CD4-positive, alpha-beta T cell treated with Interleukin-4 for 4 hours (primary cell): ENCODE data around the gene RAB11A.

Source experiments
- DNase-seq: peaks from one replicate; pipeline ENCODE4 v3.0.0-alpha.2; 2020

RAB11A gene

DNA sequence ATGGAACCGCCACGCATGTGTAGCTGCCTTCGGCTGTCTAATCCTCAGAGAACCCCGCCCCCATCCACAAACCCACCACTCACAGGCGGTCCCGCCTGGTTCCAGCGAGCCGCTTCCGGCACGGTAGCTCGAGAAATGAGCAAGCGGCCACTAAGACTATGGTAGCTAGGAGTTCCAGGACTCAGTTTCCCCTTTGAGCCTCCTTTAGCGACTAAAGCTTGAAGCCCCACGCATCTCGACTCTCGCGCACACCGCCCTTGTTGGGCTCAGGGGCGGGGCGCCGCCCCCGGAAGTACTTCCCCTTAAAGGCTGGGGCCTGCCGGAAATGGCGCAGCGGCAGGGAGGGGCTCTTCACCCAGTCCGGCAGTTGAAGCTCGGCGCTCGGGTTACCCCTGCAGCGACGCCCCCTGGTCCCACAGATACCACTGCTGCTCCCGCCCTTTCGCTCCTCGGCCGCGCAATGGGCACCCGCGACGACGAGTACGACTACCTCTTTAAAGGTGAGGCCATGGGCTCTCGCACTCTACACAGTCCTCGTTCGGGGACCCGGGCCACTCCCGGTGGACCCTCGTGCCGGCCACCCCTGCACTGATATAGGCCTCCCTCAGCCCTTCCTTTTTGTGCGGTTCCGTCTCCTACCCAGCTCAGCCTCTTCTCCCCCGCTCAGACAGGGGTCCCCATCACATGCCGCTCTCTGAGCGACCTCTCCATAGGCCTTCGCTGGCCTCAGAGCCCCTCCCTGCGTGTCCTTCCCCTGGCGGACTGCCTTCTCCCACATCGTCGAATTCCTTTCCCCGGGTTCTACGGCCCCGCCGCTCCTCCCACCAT, at the start of gene RAB11A:
TSS of gene RAB11A (plus strand) at position 366 of the 828 bp plus-strand sequence. CDS start at position 461, 95 bp downstream.
- peak; percentile 95 for DNase-seq

DNA sequence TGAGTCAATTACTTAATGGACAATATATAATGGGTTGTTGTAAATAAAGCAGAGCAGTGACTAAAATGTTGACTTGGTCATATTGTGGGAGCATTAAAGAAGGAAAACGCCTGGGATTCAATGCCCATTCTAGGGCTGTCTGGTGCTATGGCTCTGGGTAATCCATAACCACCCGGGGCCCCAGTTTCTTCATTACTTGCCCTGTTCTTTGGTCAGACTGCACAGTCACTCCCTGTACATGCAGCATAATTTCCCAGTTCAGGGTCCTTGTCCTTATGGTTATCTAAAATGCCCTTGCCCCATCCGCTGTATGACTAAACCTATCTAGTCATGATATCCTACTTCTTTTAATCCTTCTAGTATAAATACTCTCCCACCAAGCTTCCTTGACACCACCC, 49.7 kb upstream of the RAB11A start:
- no peak for DNase-seq

DNA sequence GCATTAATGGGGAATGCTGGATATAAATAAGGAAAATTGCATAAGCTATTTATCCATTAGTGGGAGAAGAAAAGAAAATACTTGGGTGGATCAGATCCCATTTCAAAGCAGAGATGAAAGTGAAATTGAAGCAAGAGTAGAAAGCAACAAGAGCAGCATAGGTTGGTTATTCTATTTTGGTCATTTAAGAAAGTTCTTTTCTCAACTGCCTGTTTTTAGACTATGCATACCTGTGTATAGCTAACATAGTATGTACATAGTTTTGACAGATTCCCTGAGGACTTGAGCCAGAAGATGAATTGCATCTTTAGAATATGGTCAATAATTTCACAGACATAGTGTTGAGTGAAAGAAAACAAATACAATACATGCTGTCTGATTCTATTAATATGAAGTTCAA, 48.2 kb upstream of the RAB11A start:
- no peak for DNase-seq

DNA sequence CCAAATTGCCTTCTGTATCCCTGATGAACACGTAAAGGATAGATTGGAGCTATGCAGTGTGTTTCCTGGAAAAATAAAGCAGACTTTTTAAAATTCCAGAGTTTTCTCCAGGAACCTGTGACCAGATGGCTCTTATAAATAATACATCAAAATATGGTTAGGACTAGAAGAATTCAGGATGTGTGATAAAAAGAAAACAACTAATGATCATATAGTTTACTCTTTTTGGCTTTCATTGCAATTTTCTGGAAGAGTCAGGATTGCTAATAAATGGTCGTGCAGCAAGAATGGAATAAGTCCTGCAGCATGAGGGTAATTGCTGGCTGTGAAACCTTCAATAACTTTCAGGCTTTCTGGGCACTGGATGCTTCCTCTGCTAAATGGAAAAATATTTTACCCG, 47.0 kb upstream of the RAB11A start:
- no peak for DNase-seq

DNA sequence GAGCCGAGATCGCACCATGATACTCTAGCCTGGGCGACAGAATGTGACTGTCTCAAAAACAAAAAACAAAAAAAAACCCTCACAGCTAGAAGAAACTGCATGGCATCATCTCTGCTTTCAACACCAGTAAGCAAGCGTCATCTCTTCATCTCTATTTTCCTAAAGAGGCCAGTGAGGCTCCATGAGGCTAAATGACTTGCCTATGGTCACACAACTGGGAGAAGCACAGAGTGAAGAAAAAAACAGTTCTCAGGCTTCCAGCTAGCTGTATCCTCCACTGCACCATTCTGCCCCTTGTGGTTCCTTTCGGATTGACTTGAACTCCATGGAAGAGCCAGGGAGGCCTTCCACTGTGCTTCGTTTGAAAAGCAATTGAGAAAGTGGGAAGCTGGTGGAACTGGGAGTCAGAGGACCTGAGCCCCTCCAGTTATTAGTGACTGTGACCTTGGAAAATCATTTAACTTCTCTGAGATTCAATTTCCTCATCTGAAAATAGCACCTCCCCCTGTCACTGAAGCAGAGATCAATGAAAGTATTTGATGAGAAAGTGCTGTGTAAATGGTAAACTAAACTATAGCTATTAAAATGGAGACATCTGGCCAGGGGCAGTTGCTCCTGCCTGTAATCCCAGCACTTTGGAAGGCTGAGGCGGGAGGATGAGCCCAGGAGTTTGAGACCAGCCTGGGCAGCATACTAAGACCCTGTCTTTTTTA, 45.1 kb upstream of the RAB11A start:
- DNase-seq: no peak

DNA sequence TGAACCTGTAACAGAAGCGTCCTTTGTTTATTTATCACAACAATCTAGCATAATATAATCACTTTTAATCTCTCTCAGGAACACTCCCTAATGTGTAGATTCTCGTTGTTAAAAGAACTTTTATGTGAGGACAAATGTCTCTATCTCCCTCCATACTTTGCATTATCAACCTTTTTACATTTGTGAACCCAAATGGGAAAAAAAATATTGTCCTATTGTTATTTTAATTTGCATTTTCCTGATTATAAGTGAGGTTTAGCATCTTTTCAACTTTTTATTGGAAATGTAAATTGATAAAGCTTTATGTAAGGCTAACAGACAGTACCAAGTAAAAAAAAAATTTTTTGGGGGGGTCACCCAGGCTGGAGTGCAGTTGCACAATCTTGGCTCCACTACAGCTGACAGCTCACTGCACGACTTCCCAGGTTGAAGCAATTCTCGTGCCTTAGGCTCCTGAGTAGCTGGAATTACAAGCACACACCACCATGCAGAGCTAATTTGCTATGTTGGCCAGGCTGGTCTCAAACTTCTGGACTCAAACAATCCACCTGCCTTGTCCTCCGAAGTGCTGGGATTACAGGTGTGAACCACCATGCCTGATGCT, 44.2 kb upstream of the RAB11A start:
- no peak for DNase-seq

DNA sequence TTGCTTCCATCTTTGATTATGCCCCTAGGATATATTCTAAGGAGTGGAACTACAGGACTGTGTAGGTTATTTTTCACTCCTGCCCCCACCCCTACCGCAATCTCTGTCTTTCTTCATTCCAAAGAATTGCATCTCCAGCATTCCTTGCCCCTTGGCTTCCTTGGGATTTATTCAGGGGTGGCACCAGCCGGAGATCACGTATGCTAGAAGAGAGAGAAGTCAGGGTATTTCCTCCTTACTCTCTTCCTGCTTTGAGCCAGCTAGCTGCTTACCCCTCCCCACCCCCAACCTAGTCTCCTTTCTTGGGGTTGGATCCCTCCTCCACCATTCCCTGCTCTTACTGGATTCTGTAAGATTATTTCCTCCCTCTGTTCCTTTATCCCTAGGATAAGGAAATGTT, 42.2 kb upstream of the RAB11A start:
- DNase-seq: no peak

DNA sequence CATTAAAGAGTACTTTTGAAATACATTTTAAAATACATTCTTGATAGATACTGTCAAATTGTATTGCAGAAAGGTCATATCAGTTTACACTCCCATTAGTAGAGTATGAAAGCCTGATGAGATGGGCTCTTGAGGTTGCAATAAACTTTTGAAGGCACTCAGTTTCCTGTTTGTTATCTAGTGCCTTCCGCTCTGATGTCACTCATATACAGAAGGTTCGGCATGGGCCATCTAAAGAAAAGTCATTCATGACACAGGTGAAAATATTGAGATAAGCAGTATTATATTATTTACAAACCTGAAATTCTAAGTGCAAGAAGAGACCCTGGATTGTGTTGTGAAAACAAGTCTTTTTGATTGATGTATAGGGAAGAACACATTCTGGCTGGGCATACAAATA, 40.7 kb upstream of the RAB11A start:
- peak; percentile 84 for DNase-seq

DNA sequence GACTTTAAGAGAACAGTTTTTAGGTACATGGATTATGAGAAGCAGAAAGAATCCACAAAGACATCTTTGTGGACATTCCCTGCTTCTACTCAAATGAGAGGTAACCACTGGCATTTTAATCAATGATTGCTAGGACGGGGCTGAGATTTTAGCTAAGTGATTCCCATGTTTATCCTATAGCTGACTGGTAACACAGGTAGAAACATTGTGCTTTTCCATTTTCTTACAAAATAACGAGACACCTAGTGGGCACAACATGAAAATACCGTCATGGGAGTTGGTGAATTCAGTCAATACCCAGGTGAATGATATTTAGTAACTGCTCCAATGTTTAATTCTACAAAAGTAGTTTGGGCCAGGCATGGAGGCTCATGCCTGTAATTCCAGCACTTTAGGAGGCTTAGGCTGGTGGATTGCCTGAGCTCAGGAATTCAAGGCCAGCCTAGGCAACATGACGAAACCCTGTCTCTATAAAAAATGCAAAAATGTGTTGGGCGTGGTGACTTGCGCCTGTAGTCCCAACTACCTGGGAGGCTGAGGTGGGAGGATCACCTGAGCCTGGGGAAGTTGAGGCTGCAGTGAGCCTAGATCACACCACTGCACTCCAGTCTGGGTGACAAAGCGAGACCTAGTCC, 40.0 kb upstream of the RAB11A start:
- DNase-seq: peak; percentile 70

DNA sequence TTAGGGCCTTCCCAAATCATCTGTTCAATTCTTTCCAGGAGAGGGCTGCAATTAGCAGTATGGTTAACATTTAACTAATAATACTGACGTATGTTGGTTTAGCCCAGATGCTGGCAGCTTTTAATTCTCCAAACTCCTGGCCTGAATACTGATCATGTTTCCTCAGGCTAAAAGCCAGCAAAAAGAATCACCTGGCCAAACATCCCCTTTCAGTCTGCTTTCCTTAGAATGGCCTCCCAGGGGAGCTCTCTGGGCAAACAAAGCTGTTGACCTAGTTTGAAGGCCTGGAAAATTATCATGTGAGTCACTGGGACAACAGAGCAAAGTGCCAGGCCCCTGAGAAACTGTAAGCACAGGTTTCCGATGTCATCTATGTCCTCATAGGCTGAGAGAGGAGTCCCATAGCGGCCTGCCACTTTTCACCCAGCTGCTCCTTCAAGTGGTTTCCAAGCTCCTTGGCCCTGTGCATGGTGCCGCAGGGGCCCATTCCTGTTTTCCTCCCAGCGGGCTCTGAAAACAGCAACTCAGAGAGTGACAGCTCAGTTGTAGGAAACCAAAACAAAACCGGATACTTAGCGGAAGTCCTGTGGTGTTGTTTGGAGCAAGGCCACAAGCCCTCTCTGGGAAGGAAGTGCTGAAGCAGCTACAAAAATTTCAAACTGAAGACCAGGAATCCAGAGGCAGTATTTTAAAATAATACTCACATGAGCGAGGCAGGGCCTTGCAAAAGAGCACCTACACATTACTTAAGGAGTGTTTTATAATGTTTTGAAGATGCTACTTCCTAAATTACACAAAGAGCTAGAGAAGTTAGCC, 36.5 kb upstream of the RAB11A start:
- peak; percentile 67 for DNase-seq

DNA sequence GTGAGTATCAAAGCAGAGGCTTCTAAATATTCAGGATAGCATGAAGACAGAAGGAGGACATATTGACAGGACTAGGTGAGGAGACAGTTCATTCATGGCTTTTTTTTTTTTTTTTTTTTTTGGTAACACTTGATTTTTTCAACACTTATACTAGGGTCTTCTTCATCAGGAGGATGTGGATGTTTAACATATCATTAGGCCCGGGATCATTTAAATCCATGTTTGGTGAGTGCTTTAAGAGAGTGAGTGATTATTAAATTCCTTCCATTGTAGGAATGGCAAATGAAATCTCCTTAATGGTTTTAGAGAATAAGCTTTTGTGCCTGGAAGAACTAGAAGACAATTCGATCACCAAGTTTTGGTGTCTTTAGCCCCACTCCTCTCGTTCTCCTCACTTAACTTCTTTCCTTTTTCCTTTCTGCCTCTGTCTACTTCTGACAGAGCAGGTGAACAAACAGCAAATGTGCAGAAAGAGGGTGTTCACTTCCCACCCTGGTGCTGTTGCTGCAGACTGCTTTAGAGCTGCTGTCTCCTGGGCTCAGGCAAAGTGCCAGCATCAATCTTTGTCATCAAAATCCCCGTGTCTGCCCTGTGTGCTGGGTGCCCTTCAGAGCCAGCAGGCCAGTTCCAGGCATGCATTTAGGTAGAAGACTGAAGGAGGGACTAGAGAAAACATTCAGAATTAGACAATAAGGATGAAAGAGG, 35.6 kb upstream of the RAB11A start:
- peak; percentile 59 for DNase-seq

DNA sequence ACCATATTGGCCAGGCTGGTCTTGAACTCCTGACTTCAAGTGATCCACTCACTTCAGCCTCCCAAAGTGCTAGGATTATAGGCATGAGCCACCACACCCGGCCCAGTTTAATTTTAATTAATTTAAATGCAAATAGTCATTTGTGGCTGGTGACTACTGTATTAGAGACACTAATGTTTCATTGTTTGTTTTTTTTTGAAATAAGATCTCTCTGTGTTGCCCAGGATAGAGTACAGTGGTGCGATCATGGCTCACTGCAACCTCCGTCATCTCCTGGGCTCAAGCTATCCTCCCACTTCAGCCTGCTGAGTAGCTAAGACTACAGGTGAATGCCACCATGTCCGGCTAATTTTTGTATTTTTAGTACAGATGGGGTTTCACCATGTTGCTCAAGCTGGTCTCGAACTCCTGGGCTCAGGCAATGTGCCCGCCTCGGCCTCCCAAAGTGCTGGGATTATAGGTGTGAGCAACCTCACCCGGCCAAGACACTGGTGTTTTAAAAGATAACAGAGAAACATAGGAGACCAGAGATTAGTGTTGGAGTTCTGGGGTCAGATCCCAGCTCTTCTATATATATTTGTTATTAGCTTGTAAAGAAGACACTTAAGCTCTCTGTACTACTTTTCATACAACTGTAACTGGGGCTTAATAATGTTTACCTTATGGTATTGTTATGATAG, 34.5 kb upstream of the RAB11A start:
- DNase-seq: no peak

DNA sequence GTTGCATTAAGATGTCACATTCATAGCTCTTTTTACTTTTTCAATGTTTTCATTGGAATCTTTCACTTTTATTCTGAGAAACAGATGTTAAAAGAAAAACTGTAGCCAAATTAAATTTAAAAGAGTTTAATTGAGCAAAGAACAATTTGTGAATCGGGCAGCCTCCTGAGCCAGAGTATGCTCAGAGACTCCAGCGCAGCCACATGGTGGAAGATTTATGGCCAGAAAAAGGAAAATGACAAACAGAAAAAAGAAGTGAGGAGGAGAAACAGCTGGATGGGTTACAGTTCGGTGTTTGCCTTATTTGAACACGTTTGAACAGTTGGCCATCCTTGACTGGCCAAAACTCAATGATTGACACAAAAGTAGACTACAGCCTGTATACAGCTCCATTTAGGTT, 33.8 kb upstream of the RAB11A start:
- DNase-seq: no peak

DNA sequence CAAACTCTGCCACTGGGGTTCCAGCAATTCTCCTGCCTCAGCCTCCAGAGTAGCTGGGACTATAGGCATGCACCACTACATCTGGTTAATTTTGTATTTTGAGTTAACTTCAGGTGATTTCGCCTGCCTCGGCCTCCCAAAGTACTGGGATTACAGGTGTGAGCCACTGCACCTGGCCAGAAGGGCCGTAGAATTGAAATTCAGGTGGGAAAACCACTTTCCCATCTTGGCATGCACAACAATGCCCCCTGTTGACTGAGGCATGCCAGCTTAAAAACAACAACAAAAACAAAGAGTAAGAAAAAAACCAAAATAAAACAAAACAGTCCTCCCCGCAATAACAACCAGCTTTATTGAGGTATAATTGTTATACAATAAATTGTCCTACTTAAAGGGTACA, 32.6 kb upstream of the RAB11A start:
- peak; percentile 30 for DNase-seq

DNA sequence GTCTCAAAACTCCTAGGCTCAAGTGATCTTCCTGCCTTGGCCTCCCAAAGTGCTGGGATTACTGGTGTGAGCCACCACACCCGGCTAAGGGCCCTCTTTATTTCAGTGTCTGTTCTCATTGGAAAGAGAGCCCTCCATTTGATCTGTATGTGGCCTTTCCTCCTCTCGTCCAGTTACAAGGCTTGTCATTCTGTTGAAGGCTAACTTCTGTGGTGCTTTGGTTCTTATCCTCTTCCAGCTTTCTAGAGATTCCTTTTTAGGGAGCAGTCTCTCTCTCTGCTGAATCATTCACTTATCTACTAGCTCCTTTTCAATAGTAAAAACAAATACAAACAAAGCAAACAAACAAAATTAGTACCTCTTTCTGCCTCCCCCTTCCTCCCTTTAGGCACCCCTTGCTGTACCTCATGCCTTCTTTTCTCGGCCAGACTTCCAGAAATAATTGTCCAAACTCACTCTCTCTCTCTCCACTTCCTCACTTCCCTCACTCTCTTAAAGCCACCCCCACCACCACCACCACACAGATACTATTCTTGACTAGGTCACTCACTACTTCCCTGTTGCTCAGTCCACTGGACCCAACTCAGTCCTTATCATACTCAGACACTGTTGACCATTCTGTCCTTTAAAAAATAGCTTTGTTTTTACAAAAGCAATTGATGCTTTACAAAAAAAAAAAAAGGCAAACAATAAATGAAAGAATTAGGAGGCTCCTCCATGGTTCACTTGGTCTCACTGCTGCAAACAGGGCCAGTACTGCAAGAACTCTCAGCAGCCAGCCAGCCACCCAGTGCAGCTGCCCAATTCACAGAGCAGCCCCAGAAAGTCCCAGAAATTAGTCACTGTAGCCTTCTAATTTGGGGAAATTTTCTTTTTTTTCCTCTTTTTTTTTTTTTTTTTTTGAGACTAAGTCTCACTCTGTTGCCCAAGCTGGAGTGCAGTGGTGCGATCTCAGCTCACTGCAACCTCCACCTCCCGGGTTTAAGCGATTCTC, 31.7 kb upstream of the RAB11A start:
- no peak for DNase-seq

DNA sequence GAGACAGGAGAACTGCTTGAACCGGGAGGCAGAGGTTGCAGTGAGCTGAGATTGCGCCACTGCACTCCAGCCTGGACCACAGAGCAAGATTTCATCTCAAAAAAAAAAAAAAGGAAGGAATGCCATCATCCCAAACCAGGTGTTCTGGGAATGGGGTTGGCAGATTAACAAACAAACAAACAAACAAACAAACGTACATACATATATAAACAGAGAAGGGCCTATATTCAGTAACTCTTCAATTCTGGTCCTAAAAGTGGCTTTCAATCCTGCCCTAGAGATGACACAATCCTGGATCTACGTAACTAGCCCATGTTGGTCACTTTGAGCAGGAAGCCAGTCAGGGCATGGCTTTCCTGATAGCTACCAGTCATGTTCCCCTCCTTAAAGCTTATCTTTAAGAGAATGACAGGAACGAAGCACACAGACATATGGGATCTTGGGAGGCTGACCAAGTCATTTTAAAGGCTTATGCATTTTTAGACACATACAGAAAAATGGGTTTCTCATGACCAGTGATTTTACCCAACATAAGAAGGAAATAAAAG, 29.9 kb upstream of the RAB11A start:
- DNase-seq: no peak

DNA sequence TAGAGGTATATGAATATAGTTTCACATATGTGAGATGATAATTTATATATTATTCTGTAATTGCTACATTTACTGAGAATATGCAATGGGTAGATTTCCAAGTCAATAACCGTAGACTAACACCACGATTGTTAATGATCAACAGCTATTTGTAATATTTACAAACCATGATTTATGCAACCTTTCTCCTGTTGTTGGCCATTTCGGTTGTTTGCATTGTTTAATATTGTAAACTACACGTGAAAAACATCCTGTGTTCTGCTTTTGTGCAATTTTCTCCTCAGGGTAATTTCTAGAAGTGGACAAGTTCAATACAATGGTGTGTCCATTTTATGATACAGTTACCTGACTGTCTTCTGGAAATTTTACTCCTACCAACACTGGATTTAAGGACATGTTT, 29.3 kb upstream of the RAB11A start:
- no peak for DNase-seq

DNA sequence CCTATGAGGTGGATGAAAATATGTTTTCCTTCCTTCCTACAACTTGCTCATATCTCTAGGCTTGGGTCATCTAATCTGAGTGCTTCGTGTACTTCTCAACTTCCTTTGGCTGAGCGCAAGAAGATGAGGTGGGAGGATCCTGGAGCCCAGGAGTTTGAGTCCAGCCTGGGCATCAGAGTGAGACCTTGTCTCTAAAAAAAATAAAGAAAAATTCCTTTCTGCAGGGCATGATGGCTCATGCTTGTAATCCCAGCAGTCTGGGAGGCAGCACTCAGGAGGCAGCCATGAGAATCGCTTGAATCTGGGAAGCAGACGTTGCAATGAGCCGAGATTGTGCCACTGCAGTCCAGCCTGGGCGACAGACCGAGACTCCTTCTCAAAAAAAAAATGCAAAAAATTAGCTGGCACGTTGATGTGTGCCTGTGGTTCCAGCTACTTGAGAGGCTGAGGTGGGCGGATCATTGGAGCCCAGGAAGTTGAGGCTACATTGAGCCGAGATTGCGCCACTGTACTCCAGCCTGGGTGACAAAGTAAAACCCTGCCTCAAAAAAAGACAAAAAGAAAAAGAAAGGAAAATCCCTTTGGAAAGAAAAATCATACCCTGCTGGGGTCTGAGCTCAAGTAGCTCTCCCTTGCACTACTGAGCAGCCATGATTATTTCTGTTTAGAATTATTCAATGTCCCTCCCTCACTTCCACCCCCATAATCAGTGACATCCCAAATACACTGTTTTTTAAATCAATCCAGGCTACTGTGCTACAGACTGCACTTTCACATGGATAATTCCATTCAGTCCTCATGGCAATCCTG, 28.0 kb upstream of the RAB11A start:
- no peak for DNase-seq
